Skeletal muscle cell (primary cell): ENCODE data around the gene ATG10.

Source experiments
- DNase-seq: peaks from one replicate; pipeline ENCODE4 v3.0.0-alpha.2; 2010; ENCODE audit warnings: low read depth
- H3K4me3 ChIP-seq: 2 replicates; pipeline ENCODE4 v1.5.1; 2011; ENCODE audit warnings: low read depth, mild to moderate bottlenecking, control low read depth, low read length, moderate library complexity

Gene ATG10

DNA sequence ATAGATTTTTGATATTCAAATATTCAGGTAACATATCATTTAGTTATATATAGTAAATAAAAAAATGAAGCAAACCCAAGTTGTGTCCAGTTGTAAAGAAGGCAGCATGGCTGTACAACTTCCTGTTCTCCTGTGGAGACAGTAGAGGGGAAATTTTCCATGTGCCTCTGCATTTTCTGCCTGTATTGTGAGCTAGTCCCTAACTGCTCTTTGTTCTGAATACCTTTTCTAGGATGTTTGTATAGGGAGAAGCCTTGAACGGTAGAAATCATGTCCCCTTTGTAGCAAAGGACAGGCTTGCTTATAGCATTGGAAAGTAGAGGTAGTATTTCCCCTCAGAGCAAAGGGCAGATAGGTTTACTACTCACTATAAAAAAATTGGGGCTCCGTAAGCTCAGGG is 319.6 kb downstream of the ATG10 start:
- H3K4me3 ChIP-seq = no peak overlapping the region
- no peak for DNase-seq

DNA sequence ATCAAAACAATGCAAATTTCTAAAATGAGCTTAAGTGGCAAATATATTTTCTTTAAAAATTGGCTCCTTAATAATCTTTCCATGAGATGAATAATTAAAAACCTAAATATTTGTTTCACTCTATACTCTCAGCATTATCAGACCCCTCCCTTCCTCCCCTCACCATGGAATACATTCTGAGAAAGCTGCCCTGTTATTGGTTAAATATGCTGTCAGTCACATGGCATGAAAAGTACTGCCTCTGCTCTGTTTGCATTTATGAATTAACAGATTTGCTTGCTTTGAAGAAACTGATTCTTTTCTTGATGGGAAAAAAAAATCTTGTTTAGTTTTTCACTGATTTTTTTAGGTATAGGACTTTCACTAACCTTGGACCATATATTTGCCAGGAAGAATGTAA is 323.3 kb downstream of the ATG10 start:
- H3K4me3 ChIP-seq = no peak overlapping the region
- no peak for DNase-seq

DNA sequence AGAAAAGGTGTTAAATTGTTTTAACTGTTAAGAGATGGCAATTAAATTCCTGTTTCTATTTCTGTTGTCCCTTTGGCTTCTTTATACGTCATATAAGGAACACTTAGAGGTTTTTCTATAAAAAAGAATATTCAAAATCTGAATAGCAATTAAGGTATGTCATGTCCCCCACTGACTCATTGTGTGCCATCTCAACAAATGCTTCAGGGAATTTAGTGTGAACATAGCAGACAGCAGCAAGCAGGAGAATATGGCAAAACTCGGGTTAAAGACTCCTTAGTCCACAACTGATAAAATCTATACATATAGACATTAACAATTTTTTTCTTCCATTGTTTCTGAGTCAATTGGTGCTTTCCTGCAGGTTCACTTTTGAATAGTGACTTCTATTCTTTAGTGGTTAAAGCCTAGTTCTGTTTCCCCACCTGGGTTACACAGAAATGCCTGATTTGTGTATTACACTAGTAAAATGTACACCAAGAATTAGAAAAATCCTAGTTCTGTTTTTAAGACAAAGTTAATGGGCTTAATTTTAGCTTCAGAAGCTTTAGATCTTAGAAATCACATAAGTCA is 324.2 kb downstream of the ATG10 start:
- DNase-seq = no peak
- H3K4me3 ChIP-seq = no peak overlapping the region

DNA sequence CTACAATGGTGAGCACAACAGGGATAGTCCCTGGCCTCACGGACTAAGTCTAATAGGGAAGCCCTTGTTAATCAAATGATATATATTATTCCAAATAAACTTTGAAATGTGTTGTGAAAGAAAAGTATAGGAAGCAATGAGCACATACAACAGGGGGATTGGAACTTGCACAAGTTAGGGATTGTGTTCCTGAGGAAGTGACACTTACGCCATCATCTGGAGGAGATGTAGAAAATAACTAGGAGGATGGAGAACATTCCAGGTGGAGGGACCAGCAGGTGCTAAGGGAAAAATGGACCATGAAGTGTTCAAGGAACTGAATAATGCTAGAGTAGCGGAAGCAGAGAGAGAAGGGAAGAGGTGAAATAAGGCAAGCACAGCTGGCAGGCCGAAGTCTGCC is 325.1 kb downstream of the ATG10 start:
- H3K4me3 ChIP-seq = no peak overlapping the region
- no peak for DNase-seq

DNA sequence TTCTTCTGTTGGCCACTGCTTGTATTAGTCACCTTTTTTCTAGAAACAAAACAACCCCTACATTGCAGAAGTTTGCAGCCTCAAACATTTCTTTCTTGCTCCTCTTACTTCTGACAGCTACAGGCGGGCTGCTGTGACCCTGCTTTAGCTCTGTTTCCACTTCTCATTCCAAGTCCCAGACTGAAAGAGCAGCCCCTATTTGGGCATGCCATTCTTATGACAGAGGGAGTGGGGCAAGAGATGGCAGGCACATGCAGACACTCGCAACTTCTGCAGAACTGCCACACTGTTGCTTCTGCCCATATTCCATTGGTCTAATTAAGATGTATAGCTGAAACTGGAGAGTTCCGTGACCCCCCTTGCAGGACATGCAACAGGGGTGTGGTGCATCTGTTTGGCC is 325.9 kb downstream of the ATG10 start:
- H3K4me3 ChIP-seq = no peak overlapping the region
- DNase-seq = no peak

DNA sequence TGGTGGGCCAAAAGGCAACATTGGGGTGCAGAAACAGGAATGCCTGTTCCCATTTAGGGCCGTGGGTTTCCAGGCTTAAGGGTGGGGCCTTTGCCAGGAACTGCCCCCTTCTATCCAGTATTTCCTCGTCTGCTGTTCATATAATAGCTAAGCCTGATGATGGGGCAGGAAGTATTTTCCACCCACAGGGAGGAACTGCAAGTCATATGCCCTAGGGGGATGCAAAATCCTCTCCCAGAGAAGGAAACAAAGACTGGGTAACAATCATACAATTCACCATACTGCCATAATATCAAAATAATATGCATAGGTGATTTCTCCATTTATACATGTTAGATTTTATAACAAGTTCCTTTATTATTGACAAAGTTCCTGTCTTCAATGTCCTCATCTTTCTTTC is 326.8 kb downstream of the ATG10 start:
- no peak for DNase-seq
- no peak overlapping the region for H3K4me3 ChIP-seq

DNA sequence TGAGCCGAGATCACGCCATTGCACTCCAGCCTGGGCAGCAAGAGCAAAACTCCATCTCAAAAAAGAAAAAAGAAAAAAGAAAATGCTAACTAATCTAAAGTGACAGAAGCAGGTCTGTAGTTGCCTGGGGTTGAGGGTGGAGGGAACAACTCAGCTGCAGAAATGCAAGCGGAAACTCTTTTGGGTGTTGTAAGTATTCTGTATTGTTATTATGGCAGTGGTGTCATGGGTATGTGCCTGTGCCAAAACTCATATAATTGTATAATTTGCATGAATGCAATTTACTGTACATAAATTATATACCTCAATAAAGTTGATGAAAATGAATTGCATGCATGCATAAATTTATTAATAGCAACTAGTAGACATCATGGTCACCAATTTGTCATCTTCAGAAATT is 329.4 kb downstream of the ATG10 start:
- no peak for DNase-seq
- H3K4me3 ChIP-seq = no peak overlapping the region
